ENCODE data around the gene POU3F1.

POU3F1 gene

GRCh38 chr1:38077523-38078147 is 31.0 kb upstream of the POU3F1 start:
- no peak overlapping the region for H3K27ac ChIP-seq (ENCODE audit: extremely low read depth, low read depth, low read length)
- no peaks in the 10 kb centered on the region for H3K4me1 ChIP-seq (ENCODE audit: control insufficient read depth, insufficient read depth, low read length)
- no peak overlapping the region for H3K4me3 ChIP-seq (ENCODE audit: low read depth, low read length)
- no peaks in the 10 kb centered on the region for H3K9me3 ChIP-seq (ENCODE audit: control insufficient read depth, insufficient read depth, low read depth, low read length)
- no peak for TF ChIP-seq ZNF133 (tag by site-specific recombination; IDR thresholded peaks at IDR 0.05)
- TF ChIP-seq ZNF266 (tag by site-specific recombination; IDR thresholded peaks at IDR 0.05; ENCODE audit: low read depth), result no peak
- TF ChIP-seq ZNF830 (tag by site-specific recombination; IDR thresholded peaks at IDR 0.05; ENCODE audit: low read depth), result no peak
- no peak for TF ChIP-seq ZFP37 (tag by site-specific recombination; IDR thresholded peaks at IDR 0.05)
- no peak for TF ChIP-seq YY2 (tag by site-specific recombination; IDR thresholded peaks at IDR 0.05)
- no peak for TF ChIP-seq ZBTB20 (tag by site-specific recombination; IDR thresholded peaks at IDR 0.05)
- no peak for TF ChIP-seq PBX3 (CRISPR knock-in tag; IDR thresholded peaks at IDR 0.05)
- TF ChIP-seq REST (tag by site-specific recombination; IDR thresholded peaks at IDR 0.05), result no peak
- no peak for TF ChIP-seq KLF10 (tag by site-specific recombination; IDR thresholded peaks at IDR 0.05)
- TF ChIP-seq TSHZ1 (tag by site-specific recombination; IDR thresholded peaks at IDR 0.05; ENCODE audit: borderline replicate concordance), result no peak
- no peak for TF ChIP-seq ZNF311 (tag by site-specific recombination; IDR thresholded peaks at IDR 0.05; ENCODE audit: borderline replicate concordance)
- TF ChIP-seq ZNF248 (tag by site-specific recombination; IDR thresholded peaks at IDR 0.05), result no peak
- no peak for TF ChIP-seq ZNF555 (tag by site-specific recombination; conservative IDR thresholded peaks at IDR 0.05)
- TF ChIP-seq MEIS1 (CRISPR knock-in tag; IDR thresholded peaks at IDR 0.05; ENCODE audit: borderline replicate concordance), result no peak
- TF ChIP-seq ZNF701 (tag by site-specific recombination; IDR thresholded peaks at IDR 0.05), result no peak
- no peak for TF ChIP-seq ZNF596 (tag by site-specific recombination; IDR thresholded peaks at IDR 0.05)
- TF ChIP-seq HOXD13 (CRISPR knock-in tag; IDR thresholded peaks at IDR 0.05; ENCODE audit: borderline replicate concordance), result no peak
- TF ChIP-seq ZNF211 (tag by site-specific recombination; IDR thresholded peaks at IDR 0.05; ENCODE audit: low read depth), result no peak
- no peak for TF ChIP-seq BCL11A (tag by site-specific recombination; IDR thresholded peaks at IDR 0.05; ENCODE audit: low read depth)
- TF ChIP-seq ZNF707 (tag by site-specific recombination; IDR thresholded peaks at IDR 0.05), result no peak
- ChIA-PET CTCF (no interaction called here), POLR2A (no interaction called here)
- no peaks in the 10 kb centered on the region for H3K36me3 ChIP-seq (ENCODE audit: control insufficient read depth in 2 of 2, insufficient read depth in 1 of 2, low read length in 2 of 2)
